ENCODE data around the gene PRICKLE1.

Gene PRICKLE1

GRCh38 chr12:42458575-42458974 lies 131.0 kb downstream of the PRICKLE1 start:
- H3K27ac ChIP-seq (replicated peaks): no peak overlapping the region
- no peak overlapping the region for H3K4me3 ChIP-seq (replicated peaks; ENCODE audit: insufficient read depth, low read length)
- H3K27me3 ChIP-seq (ENCODE audit: insufficient read depth, poor library complexity, severe bottlenecking): no peaks in the 10 kb centered on the region
- TF ChIP-seq CTCF (IDR thresholded peaks at IDR 0.05; ENCODE audit: insufficient read depth, low read length): no peak
- no peak for TF ChIP-seq REST (IDR thresholded peaks at IDR 0.05; ENCODE audit: insufficient replicate concordance, low read depth)
- TF ChIP-seq SPI1 (IDR thresholded peaks at IDR 0.05; ENCODE audit: borderline replicate concordance, low read depth): no peak
- TF ChIP-seq GABPA (IDR thresholded peaks at IDR 0.05; ENCODE audit: low read depth): no peak
- TF ChIP-seq POLR2AphosphoS5 (IDR thresholded peaks at IDR 0.05; ENCODE audit: low read depth): no peak
- DNase-seq (ENCODE audit: low read depth in 1 of 2, low spot score in 1 of 2): no peak

GRCh38 chr12:42450248-42450647 lies 139.3 kb downstream of the PRICKLE1 start:
- Histone ChIP-seq H3K27ac (replicated peaks) (no peak overlapping the region), H3K4me3 (replicated peaks; ENCODE audit: insufficient read depth, low read length) (no peak overlapping the region), H3K27me3 (ENCODE audit: insufficient read depth, poor library complexity, severe bottlenecking) (no peaks in the 10 kb centered on the region)
- TF ChIP-seq REST (IDR thresholded peaks at IDR 0.05; ENCODE audit: insufficient replicate concordance, low read depth) (no peak), GABPA (IDR thresholded peaks at IDR 0.05; ENCODE audit: low read depth) (no peak), SPI1 (IDR thresholded peaks at IDR 0.05; ENCODE audit: borderline replicate concordance, low read depth) (no peak)
- DNase-seq (ENCODE audit: low read depth in 1 of 2, low spot score in 1 of 2): no peak

- H3K27ac ChIP-seq (replicated peaks): no peak overlapping the region
- no peak for DNase-seq (ENCODE audit: low read depth in 1 of 2, low spot score in 1 of 2)
- H3K4me3 ChIP-seq (replicated peaks; ENCODE audit: insufficient read depth, low read length): no peak overlapping the region
- TF ChIP-seq CTCF (IDR thresholded peaks at IDR 0.05; ENCODE audit: insufficient read depth, low read length): no peak
- no peak for TF ChIP-seq REST (IDR thresholded peaks at IDR 0.05; ENCODE audit: insufficient replicate concordance, low read depth)
- H3K27me3 ChIP-seq (ENCODE audit: insufficient read depth, poor library complexity, severe bottlenecking): no peaks in the 10 kb centered on the region
Observed at GRCh38 chr12:42448841-42449240, 140.7 kb downstream of the PRICKLE1 start.

GRCh38 chr12:42447371-42447786 lies 142.2 kb downstream of the PRICKLE1 start:
- Histone ChIP-seq H3K4me3 (replicated peaks; ENCODE audit: insufficient read depth, low read length) (no peak overlapping the region), H3K27me3 (ENCODE audit: insufficient read depth, poor library complexity, severe bottlenecking) (no peaks in the 10 kb centered on the region), H3K27ac (replicated peaks) (no peak overlapping the region)
- DNase-seq (ENCODE audit: low read depth in 1 of 2, low spot score in 1 of 2): no peak
- TF ChIP-seq POLR2AphosphoS5 (IDR thresholded peaks at IDR 0.05; ENCODE audit: low read depth): no peak
- no peak for TF ChIP-seq GABPA (IDR thresholded peaks at IDR 0.05; ENCODE audit: low read depth)
- TF ChIP-seq REST (IDR thresholded peaks at IDR 0.05; ENCODE audit: insufficient replicate concordance, low read depth): no peak
- no peak for TF ChIP-seq SPI1 (IDR thresholded peaks at IDR 0.05; ENCODE audit: borderline replicate concordance, low read depth)
- no peak for TF ChIP-seq CTCF (IDR thresholded peaks at IDR 0.05; ENCODE audit: insufficient read depth, low read length)

Data from HL-60 (cell line).